Spinal cord (tissue), 10 donors: ENCODE results near the gene CLIP1. TPM values are rescaled to one million over a fixed set of nuclear protein-coding genes. Genes with fewer than 3 reads are reported as not detected.

ENCODE experiments used
- DNase-seq, 6 donors: peaks; one replicate each; pipeline versions ENCODE4 v3.0.0 to v3.0.0-alpha.2; 2013 to 2015; ENCODE audit warnings: low spot score in 6 of 6, low read depth in 4 of 6
- H3K27ac ChIP-seq: one replicate; pipeline ENCODE4 v1.5.1; 2013; ENCODE audit warnings: low read depth, low read length, control low read depth
- H3K27me3 ChIP-seq: one replicate; pipeline ENCODE4 v1.6.1; 2013; ENCODE audit warnings: low read length; ENCODE audit not compliant: control insufficient read depth, insufficient read depth
- H3K36me3 ChIP-seq: one replicate; pipeline ENCODE4 v1.6.1; 2013; ENCODE audit warnings: low read length; ENCODE audit not compliant: control insufficient read depth, insufficient read depth
- H3K4me1 ChIP-seq: one replicate; pipeline ENCODE4 v1.6.1; 2013; ENCODE audit warnings: low read length; ENCODE audit not compliant: control insufficient read depth, insufficient read depth
- H3K4me3 ChIP-seq: one replicate; pipeline ENCODE4 v1.5.1; 2013; ENCODE audit warnings: low read depth, low read length, control low read depth
- H3K9me3 ChIP-seq: one replicate; pipeline ENCODE4 v1.6.1; 2013; ENCODE audit warnings: low read length; ENCODE audit not compliant: control insufficient read depth, insufficient read depth
- WGBS: methylation state at CpG from one replicate; pipeline ENCODE4 v1.1.5; 2013; ENCODE audit warnings: missing lambda C conversion rate; ENCODE audit not compliant: insufficient coverage; 5-methylcytosine and 5-hydroxymethylcytosine counted together
- polyA plus RNA-seq, 2 donors: library from polyadenylated mRNA; unstranded; fragments of 120-200 nt; gene quantifications; one replicate each; pipeline ENCODE4 v1.2.1, GENCODE V29; 2013; ENCODE audit not compliant: insufficient read length in 2 of 2
- total RNA-seq, 2 donors: library from RNA; depleted of rRNA in 1 of 2; stranded (reverse); fragments of 120-200 nt in 1 of 2; fragments of >200 nt in 1 of 2; gene quantifications; one replicate each; pipeline versions ENCODE4 v1.2.3 to v1.2.4, GENCODE V29; 2013 to 2014
- donor health status: healthy.

The CLIP1 gene
- total and polyA plus RNA-seq, 4 donors, result 52.1 to 53.6 (median 52.9) TPM

DNA sequence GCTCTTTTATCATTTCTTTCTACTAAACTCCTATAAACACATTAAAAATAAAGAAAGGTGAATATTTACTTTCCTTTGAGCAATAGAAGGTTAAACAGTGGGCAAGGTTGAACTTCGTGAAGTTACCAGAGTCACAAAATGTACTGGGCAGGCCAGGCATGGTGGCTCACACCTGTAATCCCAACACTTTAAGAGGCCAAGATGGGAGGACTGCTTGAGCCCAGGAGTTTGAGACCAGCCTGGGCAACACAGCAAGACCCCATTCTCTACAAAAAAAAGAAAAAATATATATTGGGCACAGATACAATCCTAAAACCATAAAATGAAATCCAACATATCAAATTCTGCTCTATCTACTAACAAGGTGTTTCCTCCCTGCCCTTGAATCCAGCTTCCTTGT lies 95.5 kb downstream of the CLIP1 start:
- no peak for DNase-seq
- H3K27me3 ChIP-seq, result no peaks in the 10 kb centered on the region
- no peaks in the 10 kb centered on the region for H3K4me1 ChIP-seq
- peaks cover 58% of the 10 kb centered on the region for H3K36me3 ChIP-seq
- no peak overlapping the region for H3K27ac ChIP-seq
- H3K9me3 ChIP-seq, result no peaks in the 10 kb centered on the region
- no peak overlapping the region for H3K4me3 ChIP-seq
- WGBS, result 83% methylated on average over 1 of the region's 1 CpG

DNA sequence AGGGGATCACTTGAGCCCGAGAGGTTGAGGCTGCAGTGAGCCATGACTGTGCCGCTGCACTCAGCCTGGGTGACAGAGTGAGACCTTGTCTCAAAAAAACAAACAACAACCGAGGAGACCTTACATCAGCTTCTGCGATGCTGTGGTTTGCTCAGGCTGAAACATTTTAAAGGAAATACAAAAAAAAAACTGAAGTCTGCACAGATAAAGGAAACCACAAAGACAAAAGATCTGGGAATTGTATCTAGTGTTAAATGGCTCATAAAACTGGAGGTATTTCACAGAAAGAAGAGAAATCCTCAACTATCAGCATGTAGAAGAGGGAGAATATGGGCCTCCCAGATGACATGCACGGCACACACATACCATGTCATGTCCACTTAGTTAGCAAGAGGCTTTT lies 95.9 kb downstream of the CLIP1 start:
- Histone ChIP-seq H3K9me3 (no peaks in the 10 kb centered on the region), H3K36me3 (peaks cover 55% of the 10 kb centered on the region), H3K27ac (no peak overlapping the region), H3K27me3 (no peaks in the 10 kb centered on the region), H3K4me3 (no peak overlapping the region), H3K4me1 (no peaks in the 10 kb centered on the region)
- 80% methylated on average over 1 of the region's 5 CpGs for WGBS
- no peak for DNase-seq

DNA sequence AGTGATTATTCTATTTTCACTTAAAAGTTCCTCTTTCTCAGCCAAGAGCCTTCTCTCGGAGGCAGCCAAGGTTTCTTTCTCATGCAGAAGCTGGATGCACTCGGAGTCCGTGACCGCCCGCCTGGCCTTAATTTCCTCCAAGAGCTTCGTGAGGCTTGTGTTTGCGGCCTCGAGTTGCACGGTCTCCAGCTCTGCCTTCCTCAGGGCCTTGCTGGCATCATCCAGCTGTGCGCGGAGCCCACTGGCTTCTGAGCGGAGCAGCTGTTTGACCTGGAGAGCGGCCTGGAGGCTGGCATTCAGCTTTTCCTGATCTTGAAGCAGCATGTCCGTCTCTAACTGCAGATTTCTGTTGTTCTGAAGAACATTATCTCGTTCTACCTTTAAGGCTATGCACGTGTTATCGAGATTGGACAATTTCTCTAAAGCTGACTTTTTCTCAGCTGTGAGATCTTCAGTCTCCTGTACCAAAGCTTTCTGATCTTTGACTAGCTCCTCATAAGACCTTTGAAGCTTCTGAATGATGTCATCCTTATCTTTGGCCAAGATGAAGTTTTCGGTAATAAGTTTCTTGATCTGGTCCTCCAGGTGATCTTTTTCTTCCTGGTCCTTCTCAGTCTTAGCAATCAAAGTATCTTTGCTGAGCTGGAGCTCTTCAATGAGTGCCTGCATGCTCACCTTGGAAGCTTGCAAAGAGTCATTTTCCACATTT lies 99.0 kb downstream of the CLIP1 start:
- Histone ChIP-seq H3K27ac (no peak overlapping the region), H3K27me3 (no peaks in the 10 kb centered on the region), H3K9me3 (no peaks in the 10 kb centered on the region), H3K4me1 (no peaks in the 10 kb centered on the region), H3K4me3 (no peak overlapping the region), H3K36me3 (peaks cover 54% of the 10 kb centered on the region)
- 97% methylated on average over 18 of the region's 18 CpGs for WGBS
- DNase-seq, result no peak

DNA sequence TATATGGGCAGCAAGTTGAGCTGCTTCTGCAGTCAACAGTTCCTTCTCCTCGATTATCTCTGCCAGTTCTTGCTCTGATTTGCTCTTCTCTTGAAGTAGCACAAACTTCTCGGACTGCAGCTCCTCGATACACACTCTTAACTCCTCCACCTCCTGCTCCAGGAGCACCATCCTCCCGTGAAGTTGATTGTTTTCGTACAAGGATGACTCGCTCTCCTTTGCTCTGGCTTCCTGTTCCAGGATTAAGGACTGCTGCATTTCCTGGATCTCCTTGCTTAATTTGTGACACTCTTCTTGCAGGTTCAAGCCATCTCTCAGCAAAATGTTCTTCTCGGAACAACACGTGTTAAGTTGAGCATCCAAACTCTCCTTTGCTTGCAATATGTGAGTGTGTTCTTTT lies 100.0 kb downstream of the CLIP1 start:
- DNase-seq, result no peak
- Histone ChIP-seq H3K4me1 (no peaks in the 10 kb centered on the region), H3K27ac (no peak overlapping the region), H3K27me3 (no peaks in the 10 kb centered on the region), H3K9me3 (no peaks in the 10 kb centered on the region), H3K4me3 (no peak overlapping the region), H3K36me3 (peaks cover 53% of the 10 kb centered on the region)
- WGBS, result 92% methylated on average over 6 of the region's 8 CpGs

DNA sequence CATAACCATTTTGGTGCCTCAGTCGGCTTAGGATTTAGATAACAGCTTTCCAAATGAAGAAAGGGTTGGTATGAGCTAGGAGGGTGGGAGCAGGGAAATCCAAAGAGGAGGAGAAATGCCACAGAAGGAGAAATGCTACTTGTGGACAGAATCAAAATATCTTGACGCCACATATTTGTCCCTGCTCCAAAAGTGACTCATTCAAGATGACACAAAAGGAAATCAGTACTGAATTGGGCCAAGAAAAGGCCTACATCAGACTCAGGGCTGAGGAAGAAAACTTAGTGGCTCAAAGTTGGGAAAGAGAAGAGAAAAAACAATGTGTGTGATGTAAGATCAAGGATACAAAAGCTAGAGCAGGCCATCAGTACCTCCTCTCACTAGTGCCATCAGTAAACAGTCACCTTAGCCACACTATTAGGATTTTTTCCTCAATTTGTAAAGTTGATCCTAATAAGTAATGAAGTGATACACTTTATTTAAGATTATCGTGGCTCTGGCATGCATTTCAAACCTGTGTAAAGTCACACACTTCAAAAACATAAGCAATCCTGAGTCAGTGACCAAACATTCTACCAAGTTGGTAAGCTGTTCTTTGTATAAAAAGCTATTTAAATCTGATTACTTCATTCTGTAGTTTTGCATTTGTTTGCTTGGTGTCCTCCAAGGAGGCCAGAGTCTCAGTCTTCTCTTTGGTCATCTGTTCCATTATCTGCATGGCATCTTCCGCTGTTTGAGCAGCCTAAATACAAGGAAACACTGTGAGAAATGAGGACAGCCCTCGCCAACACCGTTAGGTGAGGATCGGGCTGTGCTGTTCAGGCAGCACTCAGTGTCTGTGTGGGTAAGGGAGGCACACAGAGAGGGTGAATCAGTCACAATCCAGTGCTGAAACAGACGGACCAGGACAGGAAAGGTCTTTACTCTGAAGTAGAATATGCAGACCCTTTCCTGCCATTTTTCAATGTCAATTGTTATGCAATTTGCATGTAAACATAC lies 103.6 kb downstream of the CLIP1 start:
- no peaks in the 10 kb centered on the region for H3K4me1 ChIP-seq
- DNase-seq, result no peak
- 84% methylated on average over 4 of the region's 8 CpGs for WGBS
- peaks cover 46% of the 10 kb centered on the region for H3K36me3 ChIP-seq
- H3K4me3 ChIP-seq, result no peak overlapping the region
- no peak overlapping the region for H3K27ac ChIP-seq
- no peaks in the 10 kb centered on the region for H3K27me3 ChIP-seq
- H3K9me3 ChIP-seq, result no peaks in the 10 kb centered on the region

DNA sequence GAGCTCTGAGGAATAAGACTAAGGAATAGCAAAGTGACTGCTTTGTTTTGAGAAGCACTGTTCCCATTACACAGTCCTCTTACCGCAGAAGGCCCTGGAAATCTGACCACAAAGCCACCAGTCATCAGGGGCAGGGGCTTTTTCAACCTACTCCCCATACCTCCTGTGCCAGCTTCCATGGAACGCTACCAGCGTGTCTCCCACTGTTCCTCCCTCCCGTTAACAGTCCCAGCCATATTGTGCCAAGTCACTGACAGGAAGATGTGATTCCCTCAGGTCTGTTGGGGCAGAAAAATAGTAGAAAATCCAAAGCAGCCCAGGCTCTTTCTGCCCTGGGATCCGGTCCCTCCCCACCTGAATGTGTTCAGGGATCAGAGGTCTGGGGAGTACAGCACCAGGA lies 109.5 kb downstream of the CLIP1 start:
- Histone ChIP-seq H3K9me3 (no peaks in the 10 kb centered on the region), H3K4me3 (no peak overlapping the region), H3K27me3 (no peaks in the 10 kb centered on the region), H3K27ac (no peak overlapping the region), H3K4me1 (peaks cover 3% of the 10 kb centered on the region), H3K36me3 (peaks cover 34% of the 10 kb centered on the region)
- WGBS, result 84% methylated on average over 3 of the region's 5 CpGs
- no peak for DNase-seq

DNA sequence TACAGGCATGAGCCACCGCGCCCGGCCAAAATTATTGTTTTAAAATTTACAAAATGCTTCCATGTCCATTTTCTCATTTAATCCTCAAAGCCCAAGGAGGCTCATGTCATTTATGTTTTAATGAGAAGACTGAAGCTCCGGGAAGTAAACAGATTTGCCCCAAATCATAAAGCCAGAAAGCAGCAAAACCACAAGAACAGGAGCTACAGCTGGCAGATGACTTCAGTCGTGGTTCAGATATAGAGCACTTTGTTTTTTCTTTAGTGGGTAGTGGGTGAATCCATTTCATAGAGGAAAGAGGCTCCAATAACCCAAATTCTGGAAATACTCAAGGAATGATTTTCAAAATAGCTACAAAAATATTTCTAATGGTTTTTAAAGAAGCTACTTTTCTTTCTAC lies 110.8 kb downstream of the CLIP1 start:
- WGBS, result no CpG with 5 or more reads among the region's 5 CpGs
- no peak overlapping the region for H3K4me3 ChIP-seq
- peaks cover 3% of the 10 kb centered on the region for H3K4me1 ChIP-seq
- no peaks in the 10 kb centered on the region for H3K27me3 ChIP-seq
- no peak overlapping the region for H3K27ac ChIP-seq
- peaks cover 29% of the 10 kb centered on the region for H3K36me3 ChIP-seq
- DNase-seq, result no peak
- H3K9me3 ChIP-seq, result no peaks in the 10 kb centered on the region

DNA sequence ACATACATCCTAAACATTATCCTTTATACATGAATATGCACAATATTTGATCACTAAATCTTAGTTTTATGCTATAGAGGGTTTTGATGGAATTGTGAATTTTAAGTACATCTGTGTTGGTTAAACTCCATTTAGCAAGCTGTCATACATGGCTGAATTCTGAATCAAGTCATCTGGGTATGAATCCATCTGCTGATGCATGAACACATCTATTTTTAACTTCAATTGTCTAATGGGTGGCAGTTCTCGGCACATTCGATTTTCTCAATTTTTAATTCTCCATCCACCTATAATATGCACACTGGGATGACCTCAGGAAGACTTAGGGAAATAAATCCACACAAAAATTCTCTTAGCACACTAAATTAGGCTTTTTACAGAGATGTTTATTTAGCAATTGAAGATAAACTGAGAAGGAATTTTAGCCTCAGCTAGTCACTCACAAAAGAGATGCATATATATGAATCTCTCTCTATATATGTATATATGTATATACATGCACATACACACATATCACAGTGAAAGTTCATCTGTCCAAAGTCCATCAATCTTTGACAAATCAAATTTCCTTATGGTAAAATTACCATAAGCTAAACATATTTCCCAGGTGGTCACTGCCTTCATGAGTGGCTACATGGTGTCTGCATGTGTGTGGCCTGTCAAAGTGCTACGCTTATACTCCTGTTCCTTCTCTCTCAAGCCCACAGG lies 111.7 kb downstream of the CLIP1 start:
- H3K36me3 ChIP-seq, result peaks cover 24% of the 10 kb centered on the region
- no peak overlapping the region for H3K27ac ChIP-seq
- peaks cover 3% of the 10 kb centered on the region for H3K4me1 ChIP-seq
- no peaks in the 10 kb centered on the region for H3K27me3 ChIP-seq
- DNase-seq, result peak in 2 of 6 donors; percentile 44 to 63
- no CpG with 5 or more reads among the region's 3 CpGs for WGBS
- no peaks in the 10 kb centered on the region for H3K9me3 ChIP-seq
- no peak overlapping the region for H3K4me3 ChIP-seq

DNA sequence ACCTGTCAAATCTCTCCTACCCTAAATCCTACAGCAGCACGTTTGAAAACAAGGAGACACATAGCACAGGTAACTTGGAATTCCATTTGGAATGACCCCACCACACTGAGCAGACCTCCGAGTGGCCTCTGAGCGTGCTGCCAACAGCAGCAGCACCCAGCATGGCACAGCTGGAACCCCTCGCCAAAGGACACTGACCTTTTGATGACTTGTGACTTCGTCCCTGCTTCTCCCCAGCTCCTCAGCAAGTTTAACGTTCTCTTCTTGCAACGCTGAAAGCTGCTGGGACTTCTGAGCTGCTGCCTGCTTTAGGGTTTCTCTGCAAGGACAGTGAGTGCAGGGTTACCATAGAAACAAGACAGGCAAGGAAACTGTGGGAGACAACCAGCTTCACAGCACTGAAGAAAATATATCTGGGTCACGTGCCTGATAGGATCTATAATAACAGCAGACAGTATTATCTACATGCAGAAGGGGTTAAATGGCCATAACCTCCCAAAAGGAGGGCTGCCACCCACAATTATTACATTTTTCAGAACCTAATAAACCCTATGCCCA lies 112.8 kb downstream of the CLIP1 start:
- peak in 5 of 6 donors; percentile 4 to 63 (median 11) for DNase-seq
- H3K27me3 ChIP-seq, result no peaks in the 10 kb centered on the region
- peaks cover 3% of the 10 kb centered on the region for H3K4me1 ChIP-seq
- no peak overlapping the region for H3K27ac ChIP-seq
- 72% methylated on average over 7 of the region's 8 CpGs for WGBS
- peaks cover 27% of the 10 kb centered on the region for H3K36me3 ChIP-seq
- H3K9me3 ChIP-seq, result no peaks in the 10 kb centered on the region
- H3K4me3 ChIP-seq, result no peak overlapping the region
